HFFc6 (cell line): Measurements from ENCODE around the gene GFI1B. TPM values are rescaled to one million over a fixed set of nuclear protein-coding genes. Genes with fewer than 3 reads are reported as not detected.

Source experiments
- DNase-seq: peaks from one replicate; pipeline ENCODE4 v3.0.0-alpha.2; 2018
- H3K27ac Mint-ChIP-seq: 2 replicates; pipeline ENCODE4 v1.8.0; 2020; ENCODE audit warnings: mild to moderate bottlenecking, mixed read lengths
- H3K27me3 Mint-ChIP-seq: 2 replicates; pipeline ENCODE4 v1.8.0; 2021; ENCODE audit warnings: mild to moderate bottlenecking, moderate library complexity, mixed read lengths; ENCODE audit not compliant: insufficient read depth
- H3K36me3 Mint-ChIP-seq: 2 replicates; pipeline ENCODE4 v1.8.0; 2021; ENCODE audit warnings: low read depth, mixed read lengths
- H3K4me1 Mint-ChIP-seq: 2 replicates; pipeline ENCODE4 v1.8.0; 2020; ENCODE audit warnings: low read depth, mixed read lengths
- H3K4me3 Mint-ChIP-seq: 2 replicates; pipeline ENCODE4 v1.8.0; 2020; ENCODE audit warnings: mild to moderate bottlenecking, moderate library complexity, mixed read lengths
- H3K9me3 Mint-ChIP-seq: 2 replicates; pipeline ENCODE4 v1.8.0; 2020; ENCODE audit warnings: mild to moderate bottlenecking, mixed read lengths
- total RNA-seq, 6 experiments: library from RNA; stranded (reverse); fragmentation: NEBNext Ultra II Directional; extraction: Animal tissue kit (Norgen Biotek cat#: 25700); gene quantifications; 2 replicates in 1 of 6; 3 replicates in 5 of 6; pipeline ENCODE4 v1.2.3, GENCODE V29; 2021
- TF ChIP-seq, protein P1 (sequence below): fragments of 200-600 bp; sonication (generic); IDR thresholded peaks from 2 replicates; pipeline ENCODE4 v1.5.0; 2021; ENCODE audit warnings: antibody characterized with exemption, mild to moderate bottlenecking

The GFI1B gene
- total RNA-seq, 6 experiments from 2014 or later, result 0.18 TPM; not detected in 5

DNA sequence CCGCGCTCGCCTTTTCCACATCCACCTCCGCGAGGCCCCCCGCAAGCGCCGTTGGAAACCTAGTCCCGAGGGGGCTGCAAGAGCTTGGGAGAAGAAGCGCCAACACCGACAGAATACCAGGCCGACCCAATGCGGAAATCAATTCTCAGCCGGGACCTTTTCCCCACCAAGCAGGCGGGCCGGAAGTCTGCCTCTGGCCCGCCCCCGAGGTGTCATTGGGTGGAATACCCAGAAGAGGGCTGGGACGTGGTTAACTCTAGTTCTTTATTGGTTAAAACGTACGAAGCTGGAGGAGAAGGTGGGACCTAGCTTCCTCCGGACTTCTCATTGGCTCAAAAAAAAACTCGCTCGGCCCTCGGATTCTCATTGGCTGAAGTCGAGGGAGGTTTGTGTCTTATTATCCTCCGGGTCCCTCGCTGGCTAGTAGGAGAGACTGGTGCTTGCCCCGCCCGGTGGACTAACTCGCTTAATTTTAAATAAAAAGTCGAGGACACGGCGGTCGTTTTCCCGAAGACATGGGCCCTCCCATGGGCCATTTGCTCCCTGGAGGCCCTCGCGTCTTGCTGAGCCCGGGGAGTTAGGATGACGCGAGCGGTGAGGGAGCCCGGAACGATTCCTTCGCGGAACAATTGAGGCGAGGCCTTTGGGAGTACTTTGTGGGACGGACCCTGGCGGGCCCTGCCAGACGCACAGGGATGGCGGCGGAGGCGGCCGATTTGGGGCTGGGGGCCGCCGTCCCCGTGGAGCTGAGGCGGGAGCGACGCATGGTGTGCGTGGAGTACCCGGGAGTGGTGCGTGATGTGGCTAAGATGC lies 52.0 kb downstream of the GFI1B start, which contains the start of gene GTF3C5:
GTF3C5 (plus strand) TSS at position 681 of the 813 bp plus-strand sequence; CDS start at position 696, 15 bp downstream.
- peak within 1 kb of the TSS; percentile 96 for H3K27ac Mint-ChIP-seq
- H3K4me3 Mint-ChIP-seq, result peak within 1 kb of the TSS; percentile 96
- H3K36me3 Mint-ChIP-seq, result peaks cover 34% of the 10 kb centered on the region
- peaks cover 23% of the 10 kb centered on the region for H3K4me1 Mint-ChIP-seq
- H3K9me3 Mint-ChIP-seq, result peaks cover 13% of the 10 kb centered on the region
- peak; percentile 99 for DNase-seq
- TF ChIP-seq, protein P1, sequence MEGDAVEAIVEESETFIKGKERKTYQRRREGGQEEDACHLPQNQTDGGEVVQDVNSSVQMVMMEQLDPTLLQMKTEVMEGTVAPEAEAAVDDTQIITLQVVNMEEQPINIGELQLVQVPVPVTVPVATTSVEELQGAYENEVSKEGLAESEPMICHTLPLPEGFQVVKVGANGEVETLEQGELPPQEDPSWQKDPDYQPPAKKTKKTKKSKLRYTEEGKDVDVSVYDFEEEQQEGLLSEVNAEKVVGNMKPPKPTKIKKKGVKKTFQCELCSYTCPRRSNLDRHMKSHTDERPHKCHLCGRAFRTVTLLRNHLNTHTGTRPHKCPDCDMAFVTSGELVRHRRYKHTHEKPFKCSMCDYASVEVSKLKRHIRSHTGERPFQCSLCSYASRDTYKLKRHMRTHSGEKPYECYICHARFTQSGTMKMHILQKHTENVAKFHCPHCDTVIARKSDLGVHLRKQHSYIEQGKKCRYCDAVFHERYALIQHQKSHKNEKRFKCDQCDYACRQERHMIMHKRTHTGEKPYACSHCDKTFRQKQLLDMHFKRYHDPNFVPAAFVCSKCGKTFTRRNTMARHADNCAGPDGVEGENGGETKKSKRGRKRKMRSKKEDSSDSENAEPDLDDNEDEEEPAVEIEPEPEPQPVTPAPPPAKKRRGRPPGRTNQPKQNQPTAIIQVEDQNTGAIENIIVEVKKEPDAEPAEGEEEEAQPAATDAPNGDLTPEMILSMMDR, result peak; percentile 23; the same call in 1 of the 2 replicates
- H3K27me3 Mint-ChIP-seq, result peaks cover 9% of the 10 kb centered on the region

DNA sequence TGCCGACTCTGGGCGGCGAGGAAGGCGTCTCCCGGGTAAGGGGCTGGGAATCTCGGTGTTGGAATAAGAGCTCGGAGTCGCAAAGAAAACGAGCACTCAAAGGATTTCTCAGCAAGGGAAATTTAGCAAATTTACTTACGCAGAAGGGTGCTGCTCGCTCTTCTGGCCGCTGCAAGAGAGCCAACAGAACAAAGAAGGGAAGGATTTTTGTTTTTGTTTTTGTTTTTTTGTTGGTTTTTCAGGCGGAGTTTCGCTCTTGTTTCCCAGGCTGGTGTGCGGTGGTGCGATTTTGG lies 52.6 kb downstream of the GFI1B start:
- Mint-ChIP-seq H3K27ac (peak overlapping the region; percentile 96), H3K36me3 (peaks cover 34% of the 10 kb centered on the region), H3K9me3 (peaks cover 13% of the 10 kb centered on the region), H3K4me1 (peaks cover 23% of the 10 kb centered on the region), H3K4me3 (peak overlapping the region; percentile 96), H3K27me3 (peaks cover 8% of the 10 kb centered on the region)
- TF ChIP-seq, protein P1, result no peak
- no peak for DNase-seq

DNA sequence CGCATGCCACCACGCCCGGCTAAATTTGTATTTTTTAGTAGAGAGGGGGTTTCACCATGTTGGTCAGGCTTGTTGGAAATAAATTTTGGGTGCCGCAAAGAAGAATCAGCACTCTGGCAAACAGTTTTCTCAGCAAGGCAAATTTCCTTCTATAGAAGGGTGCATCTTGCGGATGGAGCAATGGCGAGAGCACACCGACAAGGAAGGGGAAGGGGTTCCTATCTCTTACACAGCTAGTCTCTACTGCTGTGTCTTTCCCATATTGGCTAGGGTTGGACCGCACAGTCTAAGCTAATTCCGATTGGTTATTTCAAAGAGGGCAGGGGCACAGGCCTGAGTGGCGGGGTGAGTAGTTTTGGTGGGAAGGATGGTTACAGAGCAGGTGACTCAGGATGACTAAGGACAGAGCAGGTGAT lies 53.0 kb downstream of the GFI1B start:
- DNase-seq, result no peak
- peaks cover 34% of the 10 kb centered on the region for H3K36me3 Mint-ChIP-seq
- H3K27me3 Mint-ChIP-seq, result peaks cover 4% of the 10 kb centered on the region
- H3K4me3 Mint-ChIP-seq, result peak overlapping the region; percentile 96
- TF ChIP-seq, protein P1, result no peak
- H3K9me3 Mint-ChIP-seq, result peaks cover 13% of the 10 kb centered on the region
- H3K27ac Mint-ChIP-seq, result peak overlapping the region; percentile 96
- H3K4me1 Mint-ChIP-seq, result peaks cover 23% of the 10 kb centered on the region

DNA sequence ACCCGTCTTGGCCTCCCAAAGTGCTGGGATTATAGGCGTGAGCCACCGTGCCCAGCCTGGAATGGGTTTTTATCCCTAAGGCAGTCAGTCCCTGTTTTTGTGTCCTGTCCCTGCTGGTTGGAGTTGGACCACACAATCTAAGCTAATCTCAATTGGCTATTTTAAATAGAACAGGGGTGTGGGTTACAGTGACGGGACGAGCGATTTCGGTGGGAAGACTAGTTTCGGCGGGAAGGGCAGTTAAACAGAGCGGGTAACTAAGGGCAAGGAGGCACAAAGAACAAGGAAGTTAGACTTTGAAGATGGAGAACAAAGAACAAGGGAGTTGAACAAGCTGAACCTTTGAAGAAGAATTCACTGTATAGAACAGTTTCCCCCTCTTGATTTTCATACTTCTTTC lies 53.7 kb downstream of the GFI1B start:
- no peak for DNase-seq
- no peak overlapping the region for H3K27ac Mint-ChIP-seq
- peaks cover 39% of the 10 kb centered on the region for H3K36me3 Mint-ChIP-seq
- peaks cover 13% of the 10 kb centered on the region for H3K9me3 Mint-ChIP-seq
- peaks cover 23% of the 10 kb centered on the region for H3K4me1 Mint-ChIP-seq
- TF ChIP-seq, protein P1, result no peak
- H3K27me3 Mint-ChIP-seq, result peaks cover 3% of the 10 kb centered on the region; the same call in 1 of the 2 replicates
- peak overlapping the region; percentile 96 for H3K4me3 Mint-ChIP-seq

DNA sequence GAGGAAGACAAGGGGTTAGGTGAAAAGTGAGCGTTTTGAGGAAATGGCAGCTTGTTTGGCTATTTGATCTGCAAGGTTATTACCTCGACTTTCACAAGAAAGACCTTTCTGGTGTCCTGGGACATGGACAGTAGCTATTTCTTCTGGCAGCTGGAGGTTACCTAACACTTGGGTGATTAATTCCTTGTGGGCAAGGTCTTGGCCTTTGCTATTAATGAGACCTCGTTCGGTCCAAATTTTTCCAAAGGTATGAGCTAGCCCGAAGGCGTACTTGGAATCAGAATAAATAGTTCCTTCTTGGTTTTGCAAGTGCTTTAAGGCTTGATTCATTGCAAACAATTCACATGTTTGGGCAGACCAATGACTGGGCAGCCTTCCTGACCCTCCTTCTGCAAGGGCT lies 57.2 kb downstream of the GFI1B start:
- Mint-ChIP-seq H3K36me3 (peaks cover 44% of the 10 kb centered on the region), H3K27me3 (no peaks in the 10 kb centered on the region), H3K27ac (no peak overlapping the region), H3K4me1 (peaks cover 23% of the 10 kb centered on the region), H3K9me3 (peaks cover 13% of the 10 kb centered on the region), H3K4me3 (no peak overlapping the region)
- TF ChIP-seq, protein P1, result no peak
- no peak for DNase-seq
